Measurements from ENCODE around the gene AMY1C.

DNA sequence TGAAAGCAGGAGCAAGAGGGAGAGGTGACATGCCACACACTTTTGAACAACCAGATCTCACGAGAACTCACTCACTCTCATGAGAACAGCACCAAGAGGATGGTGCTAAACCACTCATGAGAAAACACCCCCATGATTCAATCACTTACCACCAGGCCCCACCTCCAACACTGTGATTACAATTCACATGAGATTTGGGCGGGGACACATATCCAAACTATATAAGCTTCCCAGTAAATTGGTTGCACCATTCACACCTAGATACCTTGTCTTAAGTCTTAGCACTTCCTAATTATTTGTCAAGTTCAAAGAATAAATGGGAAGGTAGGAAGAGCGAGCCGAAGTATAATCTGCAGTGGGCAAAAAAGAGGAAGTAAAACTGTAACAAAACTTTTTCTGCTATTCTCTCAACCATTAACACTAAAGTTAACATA is 34.3 kb downstream of the AMY1C start:
- no peak for TF ChIP-seq POLR2A (IDR thresholded peaks at IDR 0.05; ENCODE audit: borderline replicate concordance, extremely low read depth, insufficient read depth, insufficient read length)
- TF ChIP-seq POLR2AphosphoS5 (IDR thresholded peaks at IDR 0.05; ENCODE audit: low read depth, low read length): no peak
- no peak for TF ChIP-seq CTCF (IDR thresholded peaks at IDR 0.05 in 2 of 3, conservative IDR thresholded peaks at IDR 0.05 in 1 of 3; ENCODE audit: borderline replicate concordance in 1 of 3, insufficient read depth in 1 of 3, low read depth in 2 of 3, low read length in 2 of 3)
- TF ChIP-seq EZH2 (IDR thresholded peaks at IDR 0.05): no peak
- no peak for TF ChIP-seq MAX (IDR thresholded peaks at IDR 0.05)
- no peak for TF ChIP-seq YY1 (IDR thresholded peaks at IDR 0.05; ENCODE audit: extremely low read depth, insufficient replicate concordance, low read depth, low read length)
- TF ChIP-seq SP1 (IDR thresholded peaks at IDR 0.05; ENCODE audit: low read depth): no peak
- TF ChIP-seq JUND (IDR thresholded peaks at IDR 0.05): no peak
- TF ChIP-seq ZFX (IDR thresholded peaks at IDR 0.05): no peak
- TF ChIP-seq, protein P1, sequence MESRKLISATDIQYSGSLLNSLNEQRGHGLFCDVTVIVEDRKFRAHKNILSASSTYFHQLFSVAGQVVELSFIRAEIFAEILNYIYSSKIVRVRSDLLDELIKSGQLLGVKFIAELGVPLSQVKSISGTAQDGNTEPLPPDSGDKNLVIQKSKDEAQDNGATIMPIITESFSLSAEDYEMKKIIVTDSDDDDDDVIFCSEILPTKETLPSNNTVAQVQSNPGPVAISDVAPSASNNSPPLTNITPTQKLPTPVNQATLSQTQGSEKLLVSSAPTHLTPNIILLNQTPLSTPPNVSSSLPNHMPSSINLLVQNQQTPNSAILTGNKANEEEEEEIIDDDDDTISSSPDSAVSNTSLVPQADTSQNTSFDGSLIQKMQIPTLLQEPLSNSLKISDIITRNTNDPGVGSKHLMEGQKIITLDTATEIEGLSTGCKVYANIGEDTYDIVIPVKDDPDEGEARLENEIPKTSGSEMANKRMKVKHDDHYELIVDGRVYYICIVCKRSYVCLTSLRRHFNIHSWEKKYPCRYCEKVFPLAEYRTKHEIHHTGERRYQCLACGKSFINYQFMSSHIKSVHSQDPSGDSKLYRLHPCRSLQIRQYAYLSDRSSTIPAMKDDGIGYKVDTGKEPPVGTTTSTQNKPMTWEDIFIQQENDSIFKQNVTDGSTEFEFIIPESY (IDR thresholded peaks at IDR 0.05; ENCODE audit: extremely low read depth, insufficient replicate concordance, low read length): no peak
- no peak for TF ChIP-seq TCF7L2 (IDR thresholded peaks at IDR 0.05; ENCODE audit: borderline replicate concordance, extremely low read depth, insufficient read depth, insufficient read length)
- TF ChIP-seq ZNF274 (IDR thresholded peaks at IDR 0.05; ENCODE audit: low read depth, low read length): no peak

Data from HCT116 (cell line).